Neutrophil (primary cell): Measurements from ENCODE around the gene ECM2.
A peak's percentile ranks its signal among the peaks of the same experiment; 100 is the strongest.
"Not testable (repeated sequence)": the region's sequence is repeated elsewhere in the genome, so short reads cannot be mapped to it uniquely, and the experiment has no call there.

Experiments used
- H3K27ac ChIP-seq: fragments of 200-600 bp; sonication (generic); 2 replicates; pipeline ENCODE4 v1.5.1; 2016; ENCODE audit warnings: mild to moderate bottlenecking, moderate library complexity
- H3K27me3 ChIP-seq: fragments of 200-600 bp; sonication (generic); 2 replicates; pipeline ENCODE4 v1.6.0; 2016; ENCODE audit warnings: mild to moderate bottlenecking
- H3K36me3 ChIP-seq: fragments of 200-600 bp; sonication (generic); 2 replicates; pipeline ENCODE4 v1.5.1; 2017
- H3K4me1 ChIP-seq, 2 experiments: fragments of 200-600 bp in 1 of 2; sonication (generic) in 1 of 2; 1 replicate in 1 of 2; 2 replicates in 1 of 2; pipeline versions ENCODE4 v1.5.1 to v1.6.1; 2013 to 2016; ENCODE audit warnings: low read depth in 1 of 2, low read length in 1 of 2, mild to moderate bottlenecking in 1 of 2, moderate library complexity in 1 of 2; ENCODE audit not compliant: control insufficient read depth in 1 of 2, insufficient read depth in 1 of 2
- H3K4me3 ChIP-seq, 2 experiments: fragments of 200-600 bp in 1 of 2; sonication (generic) in 1 of 2; 1 replicate in 1 of 2; 2 replicates in 1 of 2; pipeline ENCODE4 v1.5.1; 2013 to 2016; ENCODE audit warnings: low read depth in 1 of 2, low read length in 1 of 2, mild to moderate bottlenecking in 1 of 2, moderate library complexity in 1 of 2
- H3K9me3 ChIP-seq: fragments of 200-600 bp; sonication (generic); 2 replicates; pipeline ENCODE4 v1.5.1; 2016
- TF ChIP-seq, protein P1 (sequence below): fragments of 200-600 bp; sonication (generic); IDR thresholded peaks from 2 replicates; pipeline ENCODE4 v1.5.1; 2016; ENCODE audit warnings: antibody characterized with exemption

Gene ECM2

DNA sequence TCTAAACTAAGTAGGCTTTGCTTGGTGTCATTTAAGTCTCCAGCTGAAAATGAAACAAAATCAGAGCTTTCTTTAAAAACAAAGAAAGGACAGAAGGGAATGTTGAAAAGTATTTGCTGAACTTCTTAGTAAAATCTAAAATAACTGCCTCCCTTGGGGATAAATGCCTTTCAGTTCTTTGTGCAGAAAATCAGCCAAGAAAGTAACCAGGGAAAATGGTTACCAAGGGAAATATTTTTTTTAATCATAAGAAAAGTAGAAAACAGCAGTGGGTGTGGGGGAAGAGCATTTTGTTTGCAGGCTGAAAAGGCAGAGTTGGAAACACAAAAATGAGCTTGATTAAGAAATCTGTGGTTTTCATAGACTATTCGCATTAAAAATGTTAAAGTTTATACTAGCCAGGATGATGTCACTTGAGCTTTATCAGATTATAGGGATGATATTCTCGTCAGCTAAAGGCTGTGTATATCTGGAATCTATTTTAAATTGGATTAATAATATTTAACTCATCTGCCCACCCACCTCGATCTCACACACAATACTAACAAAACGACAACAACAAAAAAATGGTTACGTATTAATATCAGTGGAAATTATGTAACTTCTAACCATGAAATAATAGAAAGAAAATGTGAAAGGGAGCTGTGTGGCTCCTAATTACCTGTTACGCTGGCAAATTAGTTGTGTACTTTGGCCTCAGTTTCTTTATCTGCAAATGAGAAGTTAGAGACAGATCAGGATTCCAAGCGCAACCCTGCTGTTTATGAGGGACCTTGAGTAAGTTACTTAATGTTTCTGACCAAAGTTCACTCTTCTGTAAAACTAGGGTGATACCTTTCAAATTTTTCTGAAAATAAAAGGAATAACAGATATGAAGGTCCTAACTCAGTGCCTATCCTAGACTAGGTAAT, at the start of gene ECM2:
Gene ECM2 (minus strand): TSS at position 51 of the 911 bp plus-strand sequence. CDS start 13,124 bp downstream, outside the sequence.
- Histone ChIP-seq H3K9me3 (no peaks in the 10 kb centered on the region), H3K36me3 (no peaks in the 10 kb centered on the region), H3K4me1 (peaks cover 22 to 45% of the 10 kb centered on the region in 2 experiments), H3K4me3 (no peak within 1 kb of the TSS), H3K27ac (peak within 1 kb of the TSS; percentile 90), H3K27me3 (no peaks in the 10 kb centered on the region)
- TF ChIP-seq, protein P1, sequence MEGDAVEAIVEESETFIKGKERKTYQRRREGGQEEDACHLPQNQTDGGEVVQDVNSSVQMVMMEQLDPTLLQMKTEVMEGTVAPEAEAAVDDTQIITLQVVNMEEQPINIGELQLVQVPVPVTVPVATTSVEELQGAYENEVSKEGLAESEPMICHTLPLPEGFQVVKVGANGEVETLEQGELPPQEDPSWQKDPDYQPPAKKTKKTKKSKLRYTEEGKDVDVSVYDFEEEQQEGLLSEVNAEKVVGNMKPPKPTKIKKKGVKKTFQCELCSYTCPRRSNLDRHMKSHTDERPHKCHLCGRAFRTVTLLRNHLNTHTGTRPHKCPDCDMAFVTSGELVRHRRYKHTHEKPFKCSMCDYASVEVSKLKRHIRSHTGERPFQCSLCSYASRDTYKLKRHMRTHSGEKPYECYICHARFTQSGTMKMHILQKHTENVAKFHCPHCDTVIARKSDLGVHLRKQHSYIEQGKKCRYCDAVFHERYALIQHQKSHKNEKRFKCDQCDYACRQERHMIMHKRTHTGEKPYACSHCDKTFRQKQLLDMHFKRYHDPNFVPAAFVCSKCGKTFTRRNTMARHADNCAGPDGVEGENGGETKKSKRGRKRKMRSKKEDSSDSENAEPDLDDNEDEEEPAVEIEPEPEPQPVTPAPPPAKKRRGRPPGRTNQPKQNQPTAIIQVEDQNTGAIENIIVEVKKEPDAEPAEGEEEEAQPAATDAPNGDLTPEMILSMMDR, result no peak

DNA sequence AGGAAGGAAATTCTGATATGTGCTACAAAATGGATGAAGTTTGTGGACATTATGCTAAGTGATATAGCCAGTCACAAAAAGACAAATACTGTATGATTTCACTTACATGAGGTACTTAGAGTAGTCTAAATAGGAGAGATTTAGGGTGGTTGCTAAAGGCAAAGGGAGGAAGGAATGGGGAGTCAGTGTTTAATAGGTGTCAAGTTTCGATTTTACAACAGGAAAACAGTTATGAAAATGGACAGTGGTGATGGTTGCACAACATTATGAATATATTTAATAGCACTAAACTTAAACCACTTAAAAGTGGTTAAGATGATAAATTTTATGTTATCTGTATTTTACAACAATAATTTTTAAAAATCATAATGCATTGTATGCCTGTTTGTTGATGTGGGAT, 40.4 kb upstream of the ECM2 start:
- Histone ChIP-seq H3K36me3 (no peaks in the 10 kb centered on the region), H3K4me1 (peaks cover 8 to 10% of the 10 kb centered on the region in 2 experiments), H3K4me3 (no peak overlapping the region), H3K27me3 (no peaks in the 10 kb centered on the region), H3K9me3 (no peaks in the 10 kb centered on the region), H3K27ac (no peak overlapping the region)
- TF ChIP-seq, protein P1, result no peak

DNA sequence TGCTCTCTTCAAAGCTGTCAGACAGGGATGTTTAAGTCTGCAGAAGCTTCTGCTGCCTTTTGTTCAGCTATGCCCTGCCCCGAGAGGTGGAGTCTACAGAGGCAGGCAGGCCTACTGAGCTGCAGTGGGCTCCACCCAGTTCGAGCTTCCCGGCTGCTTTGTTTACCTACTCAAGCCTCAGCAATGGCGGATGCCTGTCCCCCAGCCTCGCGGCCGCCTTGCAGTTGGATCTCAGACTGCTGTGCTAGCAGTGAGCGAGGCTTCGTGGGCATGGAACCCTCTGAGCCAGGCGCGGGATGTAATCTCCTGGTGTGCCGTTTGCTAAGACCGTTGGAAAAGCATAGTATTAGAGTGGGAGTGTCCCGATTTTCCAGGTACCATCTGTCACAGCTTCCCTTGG, 37.8 kb upstream of the ECM2 start:
- H3K4me3 ChIP-seq, H3K27ac ChIP-seq: not testable (repeated sequence)

DNA sequence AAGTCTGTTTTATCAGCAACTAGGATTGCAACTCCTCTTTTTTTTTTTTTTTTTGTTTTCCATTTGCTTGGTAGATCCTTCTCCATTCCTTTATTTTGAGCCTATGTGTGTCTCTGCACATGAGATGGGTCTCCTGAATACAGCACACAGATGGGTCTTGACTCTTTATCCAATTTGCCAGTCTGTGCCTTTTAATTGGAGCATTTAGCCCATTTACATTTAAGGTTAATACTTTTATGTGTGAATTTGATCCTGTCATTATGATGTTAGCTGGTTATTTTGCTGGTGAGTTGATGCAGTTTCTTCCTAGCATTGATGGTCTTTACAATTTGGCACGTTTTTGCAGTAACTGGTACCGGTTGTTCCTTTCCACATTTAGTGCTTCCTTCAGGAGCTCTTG, 36.1 kb upstream of the ECM2 start:
- not testable (repeated sequence) for H3K4me1 ChIP-seq, H3K27me3 ChIP-seq, H3K27ac ChIP-seq, H3K36me3 ChIP-seq, H3K9me3 ChIP-seq, H3K4me3 ChIP-seq

More for the DNA sequence above, 37.8 kb upstream of the ECM2 start:
- not testable (repeated sequence) for H3K9me3 ChIP-seq, H3K36me3 ChIP-seq, H3K4me1 ChIP-seq, H3K27me3 ChIP-seq

DNA sequence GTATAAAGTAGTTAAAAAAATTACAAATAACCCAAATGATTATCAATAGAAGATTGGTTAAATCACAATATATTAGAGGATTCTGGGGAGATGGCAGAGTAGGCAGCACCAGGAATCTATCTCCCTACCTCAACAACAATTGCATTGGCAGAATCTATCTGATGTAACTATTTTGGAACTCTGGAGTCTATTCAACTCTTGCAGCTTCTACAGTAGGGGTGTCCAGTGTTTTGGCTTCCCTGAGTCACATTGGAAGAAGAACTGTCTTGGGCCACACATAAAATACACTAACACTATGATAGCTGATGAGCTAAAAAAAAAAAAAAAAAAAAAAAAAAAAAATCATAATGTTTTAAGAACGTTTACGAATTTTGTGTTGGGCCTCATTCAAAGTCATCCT, 29.2 kb upstream of the ECM2 start:
- H3K36me3 ChIP-seq, result no peaks in the 10 kb centered on the region
- TF ChIP-seq, protein P1, result no peak

DNA sequence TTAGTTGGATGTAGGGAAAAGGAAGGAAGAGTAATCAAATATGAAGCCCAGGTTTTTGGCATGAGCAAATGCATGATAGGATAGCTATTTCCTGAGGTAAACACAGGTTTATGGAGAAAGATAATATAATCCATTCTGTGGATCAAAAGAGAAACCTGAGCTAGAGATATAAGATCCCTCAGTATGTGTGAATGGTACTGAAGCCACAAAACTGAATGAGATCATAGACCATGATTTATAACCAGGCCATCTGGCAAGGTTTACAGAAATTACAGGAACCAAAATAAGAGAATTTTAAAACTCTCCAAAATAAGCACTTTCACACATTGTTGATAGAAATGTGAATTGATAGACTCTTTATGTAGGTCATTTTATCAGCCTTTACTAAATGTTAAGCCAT, 28.7 kb upstream of the ECM2 start:
- Histone ChIP-seq H3K36me3 (no peaks in the 10 kb centered on the region), H3K27ac (no peak overlapping the region), H3K27me3 (no peaks in the 10 kb centered on the region), H3K4me1 (no peaks in the 10 kb centered on the region), H3K9me3 (no peaks in the 10 kb centered on the region), H3K4me3 (no peak overlapping the region)
- TF ChIP-seq, protein P1, result no peak

More for the DNA sequence above, 29.2 kb upstream of the ECM2 start:
- Histone ChIP-seq H3K9me3 (no peaks in the 10 kb centered on the region), H3K4me3 (no peak overlapping the region), H3K27me3 (no peaks in the 10 kb centered on the region), H3K4me1 (no peaks in the 10 kb centered on the region), H3K27ac (no peak overlapping the region)
